ENCODE results near the gene PLEKHH1.

- no peak for TF ChIP-seq CTCF (IDR thresholded peaks at IDR 0.05; ENCODE audit: insufficient read depth, low read length)
- no peak for TF ChIP-seq REST (IDR thresholded peaks at IDR 0.05; ENCODE audit: insufficient replicate concordance, low read depth)
- TF ChIP-seq POLR2AphosphoS5 (IDR thresholded peaks at IDR 0.05; ENCODE audit: low read depth): no peak
Observed at GRCh38 chr14:67574156-67574555, 41.1 kb downstream of the PLEKHH1 start.

All from HL-60 (cell line).